CD14-positive monocyte (primary cell): Measurements from ENCODE around the gene CSNK1G3. TPM values are rescaled to one million over a fixed set of nuclear protein-coding genes. Genes with fewer than 3 reads are reported as not detected.

Source experiments
- DNase-seq, 3 donors: peaks; one replicate each; pipeline ENCODE4 v3.0.0-alpha.2; 2011 to 2022
- H2AFZ ChIP-seq: 2 replicates; pipeline ENCODE4 v1.6.0; 2012; ENCODE audit warnings: mild to moderate bottlenecking, low read depth, low read length, inconsistent platforms; ENCODE audit not compliant: insufficient read depth, poor library complexity, severe bottlenecking
- H3K27ac ChIP-seq, 2 donors: 1 replicate in 1 of 2; 2 replicates in 1 of 2; pipeline ENCODE4 v1.5.1; 2012 to 2013; ENCODE audit warnings: low read length in 2 of 2, control low read depth in 1 of 2, inconsistent platforms in 1 of 2, low read depth in 1 of 2, mild to moderate bottlenecking in 1 of 2
- H3K27me3 ChIP-seq, 2 donors: one replicate each; pipeline versions ENCODE4 v1.6.0 to v1.6.1; 2011 to 2013; ENCODE audit warnings: low read length in 2 of 2; ENCODE audit not compliant: control insufficient read depth in 2 of 2, insufficient read depth in 2 of 2
- H3K36me3 ChIP-seq, 2 donors: replicated peaks in 1 of 2; 1 replicate in 1 of 2; 2 replicates in 1 of 2; pipeline versions ENCODE4 v1.5.1 to v1.6.1; 2012 to 2013; ENCODE audit warnings: low read length in 2 of 2, control low read depth in 1 of 2, inconsistent platforms in 1 of 2, mild to moderate bottlenecking in 1 of 2; ENCODE audit not compliant: insufficient read depth in 2 of 2, control insufficient read depth in 1 of 2
- H3K4me1 ChIP-seq, 2 donors: 1 replicate in 1 of 2; 2 replicates in 1 of 2; pipeline versions ENCODE4 v1.5.1 to v1.6.1; 2012 to 2013; ENCODE audit warnings: low read length in 2 of 2, control low read depth in 1 of 2, inconsistent platforms in 1 of 2, mild to moderate bottlenecking in 1 of 2, moderate library complexity in 1 of 2; ENCODE audit not compliant: insufficient read depth in 2 of 2, control insufficient read depth in 1 of 2
- H3K4me2 ChIP-seq: replicated peaks from 2 replicates; pipeline ENCODE3; 2012; ENCODE audit warnings: low read length, moderate library complexity, mild to moderate bottlenecking; ENCODE audit not compliant: poor library complexity, severe bottlenecking; ENCODE audit errors: extremely low read depth
- H3K4me3 ChIP-seq, 3 experiments: fragments of 200-600 bp in 1 of 3; sonication (generic) in 1 of 3; replicated peaks in 1 of 3; 1 replicate in 2 of 3; 2 replicates in 1 of 3; pipeline ENCODE4 v1.5.1; 2011 to 2013; ENCODE audit warnings: low read length in 3 of 3, mild to moderate bottlenecking in 3 of 3, control low read depth in 2 of 3, low read depth in 2 of 3, inconsistent platforms in 1 of 3, moderate library complexity in 1 of 3
- H3K79me2 ChIP-seq: 2 replicates; pipeline ENCODE4 v1.6.0; 2012; ENCODE audit warnings: mild to moderate bottlenecking, control low read depth, inconsistent platforms, low read length, moderate library complexity; ENCODE audit not compliant: insufficient read depth
- H3K9ac ChIP-seq: 2 replicates; pipeline ENCODE4 v1.6.0; 2017; ENCODE audit warnings: low read length, mild to moderate bottlenecking; ENCODE audit not compliant: insufficient read depth, poor library complexity, severe bottlenecking
- H3K9me3 ChIP-seq, 2 donors: replicated peaks in 1 of 2; 1 replicate in 1 of 2; 2 replicates in 1 of 2; pipeline versions ENCODE4 v1.5.1 to v1.6.1; 2012 to 2013; ENCODE audit warnings: low read length in 2 of 2, control low read depth in 1 of 2; ENCODE audit not compliant: control insufficient read depth in 1 of 2, insufficient read depth in 1 of 2
- H4K20me1 ChIP-seq: 2 replicates; pipeline ENCODE4 v1.6.0; 2012; ENCODE audit warnings: mild to moderate bottlenecking, low read length, control low read depth, moderate library complexity; ENCODE audit not compliant: insufficient read depth
- H3K27ac Mint-ChIP-seq, 7 donors: one replicate each; pipeline ENCODE4 v1.8.0; 2020; ENCODE audit warnings: mild to moderate bottlenecking in 7 of 7, mixed read lengths in 7 of 7, moderate library complexity in 6 of 7, inconsistent platforms in 2 of 7
- H3K27me3 Mint-ChIP-seq, 3 donors: one replicate each; pipeline ENCODE4 v1.8.0; 2021 to 2022; ENCODE audit warnings: low read depth in 3 of 3, mild to moderate bottlenecking in 3 of 3, mixed read lengths in 3 of 3, moderate library complexity in 3 of 3, inconsistent platforms in 1 of 3
- H3K36me3 Mint-ChIP-seq, 2 donors: one replicate each; pipeline ENCODE4 v1.8.0; 2020; ENCODE audit warnings: mixed read lengths in 2 of 2, inconsistent platforms in 1 of 2, mild to moderate bottlenecking in 1 of 2
- H3K4me1 Mint-ChIP-seq: one replicate; pipeline ENCODE4 v1.8.0; 2020; ENCODE audit warnings: mild to moderate bottlenecking, mixed read lengths
- H3K4me3 Mint-ChIP-seq, 2 donors: one replicate each; pipeline ENCODE4 v1.8.0; 2020; ENCODE audit warnings: mild to moderate bottlenecking in 2 of 2, mixed read lengths in 2 of 2, moderate library complexity in 1 of 2
- H3K9me3 Mint-ChIP-seq, 7 donors: one replicate each; pipeline ENCODE4 v1.8.0; 2020 to 2022; ENCODE audit warnings: mixed read lengths in 7 of 7, mild to moderate bottlenecking in 6 of 7, moderate library complexity in 6 of 7, inconsistent platforms in 2 of 7
- WGBS: methylation state at CpG from one replicate; pipeline ENCODE4 v1.1.5; 2013; ENCODE audit warnings: missing lambda C conversion rate; ENCODE audit not compliant: insufficient coverage; 5-methylcytosine and 5-hydroxymethylcytosine counted together
- intact Hi-C, 2 donors: fragments of 100-400 bp; cut with micrococcal nuclease; formaldehyde crosslinking; loops; one replicate each; pipeline versions ENCODE4 v1.15.0 to v1.15.1; 2023
- polyA plus RNA-seq, 3 donors: library from polyadenylated mRNA; depleted of rRNA in 1 of 3; unstranded in 2 of 3; stranded (reverse) in 1 of 3; fragments of 300-500 nt in 2 of 3; fragments of >200 nt in 1 of 3; fragmentation: Illumina TruSeq in 2 of 3; gene quantifications; 1 replicate in 2 of 3; 2 replicates in 1 of 3; pipeline ENCODE4 v1.2.3, GENCODE V29; 2012 to 2021
- TF ChIP-seq, protein P1 (sequence below): fragments of 200-600 bp; IDR thresholded peaks from one replicate; pipeline ENCODE4 v1.8.0; 2022; ENCODE audit warnings: antibody characterized with exemption, mild to moderate bottlenecking

CSNK1G3 gene
- polyA plus RNA-seq, 3 donors, result 10.8 to 22.3 (median 17.1) TPM

DNA sequence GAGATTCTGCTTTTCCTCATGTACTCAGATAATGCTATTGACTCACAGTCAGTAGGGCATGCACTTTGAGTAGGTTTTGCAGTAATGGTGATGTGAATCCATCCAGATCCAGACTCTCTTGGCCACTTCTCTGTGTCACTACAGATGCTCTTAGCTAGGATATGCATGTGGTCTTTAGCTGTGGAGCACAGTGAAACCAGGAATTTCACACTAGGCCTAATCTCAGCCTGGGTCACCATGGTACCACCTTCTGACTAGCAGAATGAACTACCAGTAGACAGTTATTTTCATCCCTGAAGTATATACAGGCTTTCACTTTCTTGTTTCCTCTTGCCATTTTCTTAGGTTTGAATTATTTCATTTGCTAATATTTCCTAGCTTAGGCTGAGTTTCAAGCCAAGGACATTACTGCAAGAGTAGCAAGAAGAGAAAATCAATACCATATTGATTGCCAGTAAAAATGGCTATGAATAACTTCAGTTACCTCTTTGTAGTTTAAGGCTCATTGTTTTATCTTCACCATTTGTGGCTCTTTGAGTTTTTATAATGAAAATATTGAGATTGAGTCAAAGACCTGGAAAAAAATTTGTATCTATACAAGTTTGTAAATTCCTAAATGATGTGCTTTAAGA lies 28.4 kb upstream of the CSNK1G3 start:
- H3K9me3 ChIP-seq, result no peaks in the 10 kb centered on the region
- intact Hi-C loops, result no loop called here

DNA sequence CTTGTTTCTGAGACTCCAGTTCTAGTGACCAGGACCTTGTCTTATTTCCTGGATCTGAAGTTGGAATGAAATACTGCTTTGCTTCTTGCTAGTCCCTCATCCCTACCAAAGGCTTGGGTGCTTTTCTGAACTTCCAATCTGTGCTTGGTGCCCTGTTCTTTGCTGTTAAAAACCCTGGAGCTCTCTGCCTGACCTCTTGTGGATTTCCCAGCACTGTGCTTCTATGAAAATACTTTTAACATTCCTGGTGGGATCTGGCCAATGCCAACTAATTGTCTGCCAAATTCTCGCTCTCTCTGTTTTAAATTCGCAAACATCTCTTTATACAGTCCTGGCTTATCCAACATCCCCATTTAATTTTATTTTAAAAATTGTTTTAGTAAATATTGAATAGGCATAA lies 26.7 kb upstream of the CSNK1G3 start:
- no peak overlapping the region for H3K27ac Mint-ChIP-seq
- H3K9me3 Mint-ChIP-seq, result peaks cover 0 to 2% (median 0%) of the 10 kb centered on the region in 7 donors
- no CpG with 5 or more reads among the region's 2 CpGs for WGBS
- Histone ChIP-seq H3K9me3 (no peaks in the 10 kb centered on the region), H3K4me3 (no peak overlapping the region), H3K4me2 (no peak overlapping the region), H4K20me1 (no peaks in the 10 kb centered on the region), H3K27ac (no peak overlapping the region), H3K79me2 (no peaks in the 10 kb centered on the region), H3K4me1 (no peaks in the 10 kb centered on the region), H3K9ac (no peak overlapping the region), H3K36me3 (no peaks in the 10 kb centered on the region), H3K27me3 (peaks cover 0 to 2% of the 10 kb centered on the region in 2 donors), H2AFZ (no peak overlapping the region)
- TF ChIP-seq, protein P1, sequence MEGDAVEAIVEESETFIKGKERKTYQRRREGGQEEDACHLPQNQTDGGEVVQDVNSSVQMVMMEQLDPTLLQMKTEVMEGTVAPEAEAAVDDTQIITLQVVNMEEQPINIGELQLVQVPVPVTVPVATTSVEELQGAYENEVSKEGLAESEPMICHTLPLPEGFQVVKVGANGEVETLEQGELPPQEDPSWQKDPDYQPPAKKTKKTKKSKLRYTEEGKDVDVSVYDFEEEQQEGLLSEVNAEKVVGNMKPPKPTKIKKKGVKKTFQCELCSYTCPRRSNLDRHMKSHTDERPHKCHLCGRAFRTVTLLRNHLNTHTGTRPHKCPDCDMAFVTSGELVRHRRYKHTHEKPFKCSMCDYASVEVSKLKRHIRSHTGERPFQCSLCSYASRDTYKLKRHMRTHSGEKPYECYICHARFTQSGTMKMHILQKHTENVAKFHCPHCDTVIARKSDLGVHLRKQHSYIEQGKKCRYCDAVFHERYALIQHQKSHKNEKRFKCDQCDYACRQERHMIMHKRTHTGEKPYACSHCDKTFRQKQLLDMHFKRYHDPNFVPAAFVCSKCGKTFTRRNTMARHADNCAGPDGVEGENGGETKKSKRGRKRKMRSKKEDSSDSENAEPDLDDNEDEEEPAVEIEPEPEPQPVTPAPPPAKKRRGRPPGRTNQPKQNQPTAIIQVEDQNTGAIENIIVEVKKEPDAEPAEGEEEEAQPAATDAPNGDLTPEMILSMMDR, result no peak
- H3K27me3 Mint-ChIP-seq, result peaks cover 2 to 9% (median 3%) of the 10 kb centered on the region in 3 donors
- H3K4me1 Mint-ChIP-seq, result no peaks in the 10 kb centered on the region
- H3K36me3 Mint-ChIP-seq, result no peaks in the 10 kb centered on the region
- no peak for DNase-seq
- intact Hi-C loops, result no loop called here
- H3K4me3 Mint-ChIP-seq, result no peak overlapping the region

More for the DNA sequence above, 28.4 kb upstream of the CSNK1G3 start:
- Histone ChIP-seq H3K27me3 (peaks cover 0 to 2% of the 10 kb centered on the region in 2 donors), H3K4me1 (no peaks in the 10 kb centered on the region), H2AFZ (no peak overlapping the region), H4K20me1 (no peaks in the 10 kb centered on the region), H3K9ac (no peak overlapping the region), H3K79me2 (no peaks in the 10 kb centered on the region), H3K27ac (no peak overlapping the region), H3K36me3 (no peaks in the 10 kb centered on the region), H3K4me3 (no peak overlapping the region), H3K4me2 (no peak overlapping the region)
- H3K4me1 Mint-ChIP-seq, result no peaks in the 10 kb centered on the region
- H3K36me3 Mint-ChIP-seq, result no peaks in the 10 kb centered on the region
- H3K4me3 Mint-ChIP-seq, result no peak overlapping the region
- peaks cover 0 to 2% (median 0%) of the 10 kb centered on the region in 7 donors for H3K9me3 Mint-ChIP-seq
- peaks cover 2 to 9% (median 3%) of the 10 kb centered on the region in 3 donors for H3K27me3 Mint-ChIP-seq
- DNase-seq, result no peak
- TF ChIP-seq, protein P1, result no peak
- no peak overlapping the region for H3K27ac Mint-ChIP-seq
